GM12801 (cell line): Measurements from ENCODE around the gene SLC22A3.

ENCODE experiments used
- CTCF ChIP-seq: IDR thresholded peaks from one replicate; pipeline ENCODE4 v1.5.1; 2011; ENCODE audit warnings: control low read depth; ENCODE audit not compliant: insufficient read length; ENCODE audit errors: extremely low read depth

The SLC22A3 gene

GRCh38 chr6:160469153-160469552, 121.0 kb downstream of the SLC22A3 start:
- no peak for TF ChIP-seq CTCF

GRCh38 chr6:160477901-160478300, 129.7 kb downstream of the SLC22A3 start:
- no peak for TF ChIP-seq CTCF

GRCh38 chr6:160487116-160487515, 138.9 kb downstream of the SLC22A3 start:
- no peak for TF ChIP-seq CTCF

GRCh38 chr6:160489091-160489490, 140.9 kb downstream of the SLC22A3 start:
- TF ChIP-seq CTCF = no peak

GRCh38 chr6:160494576-160494975, 146.4 kb downstream of the SLC22A3 start:
- TF ChIP-seq CTCF = no peak

- TF ChIP-seq CTCF = no peak
These were observed 152.5 kb downstream of the SLC22A3 start for GRCh38 chr6:160500639-160501038.
